Loucy (cell line): ENCODE results near the gene DYNC1H1.

Experiments used
- EZH2phosphoT487 ChIP-seq: fragments of 200-600 bp; IDR thresholded peaks from 2 replicates; pipeline ENCODE4 v1.6.1; 2018; ENCODE audit warnings: antibody characterized with exemption, mild to moderate bottlenecking, moderate library complexity, borderline replicate concordance
- TF ChIP-seq, protein P1 (sequence below): fragments of 200-600 bp; sonication (generic); conservative IDR thresholded peaks from 2 replicates; pipeline ENCODE4 v1.5.1; 2014; ENCODE audit warnings: mild to moderate bottlenecking, antibody characterized with exemption, low read length

DNA sequence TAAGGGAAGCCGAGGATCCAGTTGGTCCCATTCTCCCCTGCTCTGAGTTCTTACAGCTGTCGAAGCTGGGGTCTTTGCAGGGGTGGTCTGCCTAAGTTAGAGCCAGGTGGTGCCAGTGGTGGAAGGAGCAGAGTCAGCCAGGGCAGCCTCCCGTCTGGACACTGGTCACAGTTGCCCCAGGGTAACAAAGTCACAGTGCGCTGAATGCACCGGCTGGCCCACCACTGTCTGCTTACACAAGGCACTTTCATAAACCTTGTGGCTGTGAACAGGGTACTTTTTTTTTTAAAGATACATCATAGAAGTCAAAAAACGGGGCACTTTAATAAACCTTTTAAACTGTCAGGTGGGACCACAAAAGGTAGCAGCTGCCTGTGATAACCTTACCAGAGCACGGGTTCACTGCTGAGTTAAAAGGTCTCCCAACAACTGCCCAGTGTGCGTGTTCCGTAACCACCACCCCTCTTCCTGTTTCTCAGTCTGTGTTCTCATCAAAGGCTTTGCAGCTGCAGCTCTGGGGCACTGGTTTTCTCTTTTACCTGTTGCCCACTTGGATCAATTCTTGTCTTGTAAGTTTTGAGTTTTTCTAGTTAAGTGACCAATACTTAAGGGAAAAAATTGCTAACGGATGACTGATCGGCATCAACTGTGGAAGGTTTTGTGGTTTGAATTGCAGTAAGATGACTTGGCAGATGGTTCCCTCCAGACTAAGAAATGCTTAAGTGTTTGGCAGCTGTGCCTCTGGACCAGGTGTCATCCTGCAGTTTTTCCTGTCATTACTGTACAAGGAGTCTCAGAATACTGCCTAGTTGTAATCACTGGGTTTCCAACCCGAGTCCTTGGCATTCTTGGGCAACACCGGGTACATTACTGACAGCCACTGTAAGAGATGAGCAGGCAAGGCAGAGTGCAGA is 55.9 kb downstream of the DYNC1H1 start:
- TF ChIP-seq, protein P1, sequence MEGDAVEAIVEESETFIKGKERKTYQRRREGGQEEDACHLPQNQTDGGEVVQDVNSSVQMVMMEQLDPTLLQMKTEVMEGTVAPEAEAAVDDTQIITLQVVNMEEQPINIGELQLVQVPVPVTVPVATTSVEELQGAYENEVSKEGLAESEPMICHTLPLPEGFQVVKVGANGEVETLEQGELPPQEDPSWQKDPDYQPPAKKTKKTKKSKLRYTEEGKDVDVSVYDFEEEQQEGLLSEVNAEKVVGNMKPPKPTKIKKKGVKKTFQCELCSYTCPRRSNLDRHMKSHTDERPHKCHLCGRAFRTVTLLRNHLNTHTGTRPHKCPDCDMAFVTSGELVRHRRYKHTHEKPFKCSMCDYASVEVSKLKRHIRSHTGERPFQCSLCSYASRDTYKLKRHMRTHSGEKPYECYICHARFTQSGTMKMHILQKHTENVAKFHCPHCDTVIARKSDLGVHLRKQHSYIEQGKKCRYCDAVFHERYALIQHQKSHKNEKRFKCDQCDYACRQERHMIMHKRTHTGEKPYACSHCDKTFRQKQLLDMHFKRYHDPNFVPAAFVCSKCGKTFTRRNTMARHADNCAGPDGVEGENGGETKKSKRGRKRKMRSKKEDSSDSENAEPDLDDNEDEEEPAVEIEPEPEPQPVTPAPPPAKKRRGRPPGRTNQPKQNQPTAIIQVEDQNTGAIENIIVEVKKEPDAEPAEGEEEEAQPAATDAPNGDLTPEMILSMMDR: no peak
- no peak for TF ChIP-seq EZH2phosphoT487
